Measurements from ENCODE around the gene ZNF593OS. TPM values are rescaled to one million over a fixed set of nuclear protein-coding genes. Genes with fewer than 3 reads are reported as not detected.

Gene ZNF593OS
- total RNA-seq, 1 experiment from 2014 or later, result not detected

GRCh38 chr1:26132128-26132833, 39.4 kb downstream of the ZNF593OS start:
- intact Hi-C loops (cut with micrococcal nuclease), result no loop called here
- ATAC-seq (peak; percentile 74), DNase-seq (ENCODE audit: low read depth, low spot score) (no peak)
- no peak overlapping the region for H3K4me2 ChIP-seq (ENCODE audit: low read length)
- H3K4me3 ChIP-seq (replicated peaks in 1 of 2; ENCODE audit: low read depth in 1 of 2, low read length in 2 of 2), result no peak overlapping the region
- CTCF ChIA-PET, result no interaction called here
- no peak overlapping the region for H3K27ac ChIP-seq (ENCODE audit: low read depth, low read length)
- H3K4me1 ChIP-seq (ENCODE audit: control insufficient read depth in 1 of 2, insufficient read depth in 2 of 2, low read length in 2 of 2), result peaks cover 0 to 5% of the 10 kb centered on the region in 2 experiments; a peak in 1 of 4 replicates
- H3K9me3 ChIP-seq (ENCODE audit: control insufficient read depth in 1 of 2, insufficient read depth in 1 of 2, low read depth in 1 of 2, low read length in 2 of 2), result no peaks in the 10 kb centered on the region
- H3K9ac ChIP-seq (ENCODE audit: low read length), result no peak overlapping the region
- no TSS peak for BruUV-seq (replicated peaks)
- no peaks in the 10 kb centered on the region for H3K79me2 ChIP-seq (ENCODE audit: insufficient read depth, low read length)
- no peaks in the 10 kb centered on the region for H3K36me3 ChIP-seq (ENCODE audit: control insufficient read depth in 1 of 2, insufficient read depth in 2 of 2, low read length in 2 of 2)
- H2AFZ ChIP-seq (ENCODE audit: low read depth, low read length, poor library complexity, severe bottlenecking), result no peak overlapping the region
- H3K9me2 ChIP-seq (ENCODE audit: insufficient read depth), result 0 out of 2 replicates have a peak, but pooled peaks cover 3% of the 10 kb centered on the region
- RAD21 ChIA-PET (ENCODE audit: low non-redundant PET in 1 of 2, low total read pairs in 2 of 2, uncharacterized antibody in 2 of 2, unreplicated experiment in 2 of 2), result no interaction called here
- POLR2A ChIA-PET, result no interaction called here
- TF ChIP-seq TCF7L2 (IDR thresholded peaks at IDR 0.05; ENCODE audit: borderline replicate concordance, extremely low read depth, insufficient read depth, insufficient read length) (no peak), JUND (IDR thresholded peaks at IDR 0.05) (no peak), CEBPB (IDR thresholded peaks at IDR 0.05; ENCODE audit: low read depth) (no peak)
- TF ChIP-seq, protein P1, sequence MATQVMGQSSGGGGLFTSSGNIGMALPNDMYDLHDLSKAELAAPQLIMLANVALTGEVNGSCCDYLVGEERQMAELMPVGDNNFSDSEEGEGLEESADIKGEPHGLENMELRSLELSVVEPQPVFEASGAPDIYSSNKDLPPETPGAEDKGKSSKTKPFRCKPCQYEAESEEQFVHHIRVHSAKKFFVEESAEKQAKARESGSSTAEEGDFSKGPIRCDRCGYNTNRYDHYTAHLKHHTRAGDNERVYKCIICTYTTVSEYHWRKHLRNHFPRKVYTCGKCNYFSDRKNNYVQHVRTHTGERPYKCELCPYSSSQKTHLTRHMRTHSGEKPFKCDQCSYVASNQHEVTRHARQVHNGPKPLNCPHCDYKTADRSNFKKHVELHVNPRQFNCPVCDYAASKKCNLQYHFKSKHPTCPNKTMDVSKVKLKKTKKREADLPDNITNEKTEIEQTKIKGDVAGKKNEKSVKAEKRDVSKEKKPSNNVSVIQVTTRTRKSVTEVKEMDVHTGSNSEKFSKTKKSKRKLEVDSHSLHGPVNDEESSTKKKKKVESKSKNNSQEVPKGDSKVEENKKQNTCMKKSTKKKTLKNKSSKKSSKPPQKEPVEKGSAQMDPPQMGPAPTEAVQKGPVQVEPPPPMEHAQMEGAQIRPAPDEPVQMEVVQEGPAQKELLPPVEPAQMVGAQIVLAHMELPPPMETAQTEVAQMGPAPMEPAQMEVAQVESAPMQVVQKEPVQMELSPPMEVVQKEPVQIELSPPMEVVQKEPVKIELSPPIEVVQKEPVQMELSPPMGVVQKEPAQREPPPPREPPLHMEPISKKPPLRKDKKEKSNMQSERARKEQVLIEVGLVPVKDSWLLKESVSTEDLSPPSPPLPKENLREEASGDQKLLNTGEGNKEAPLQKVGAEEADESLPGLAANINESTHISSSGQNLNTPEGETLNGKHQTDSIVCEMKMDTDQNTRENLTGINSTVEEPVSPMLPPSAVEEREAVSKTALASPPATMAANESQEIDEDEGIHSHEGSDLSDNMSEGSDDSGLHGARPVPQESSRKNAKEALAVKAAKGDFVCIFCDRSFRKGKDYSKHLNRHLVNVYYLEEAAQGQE (IDR thresholded peaks at IDR 0.05; ENCODE audit: low read depth), result no peak
- no peaks in the 10 kb centered on the region for H4K20me1 ChIP-seq (ENCODE audit: insufficient read depth)
- no peaks in the 10 kb centered on the region for H3K27me3 ChIP-seq (ENCODE audit: insufficient read depth, low read length)

DNA sequence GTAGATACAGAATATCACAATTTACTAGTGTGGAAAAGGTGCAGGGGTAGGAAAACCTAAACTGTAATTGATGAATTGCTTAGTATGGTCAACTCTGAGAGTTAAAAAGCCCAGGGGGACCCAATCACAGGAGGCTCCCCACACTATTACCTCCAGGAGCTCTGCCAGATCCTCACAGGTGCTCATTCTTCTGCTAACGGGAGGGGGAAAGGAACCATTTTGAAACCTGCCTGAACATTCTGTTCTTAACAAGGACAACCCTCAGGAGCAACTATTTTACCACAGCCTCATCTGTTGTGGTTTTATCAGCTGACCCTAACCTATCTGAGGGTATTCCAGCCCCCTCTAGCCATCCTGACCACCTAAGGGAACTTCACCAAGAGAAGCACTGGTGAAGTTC, 40.9 kb downstream of the ZNF593OS start:
- Histone ChIP-seq H3K4me2 (ENCODE audit: low read length) (no peak overlapping the region), H3K4me1 (ENCODE audit: control insufficient read depth in 1 of 2, insufficient read depth in 2 of 2, low read length in 2 of 2) (peaks cover 0 to 13% of the 10 kb centered on the region in 2 experiments; a peak in 2 of 4 replicates), H3K36me3 (ENCODE audit: control insufficient read depth in 1 of 2, insufficient read depth in 2 of 2, low read length in 2 of 2) (no peaks in the 10 kb centered on the region), H3K27me3 (ENCODE audit: insufficient read depth, low read length) (no peaks in the 10 kb centered on the region), H2AFZ (ENCODE audit: low read depth, low read length, poor library complexity, severe bottlenecking) (peak overlapping the region; percentile 68), H3K79me2 (ENCODE audit: insufficient read depth, low read length) (no peaks in the 10 kb centered on the region), H3K9me2 (ENCODE audit: insufficient read depth) (0 out of 2 replicates have a peak, but pooled peaks cover 3% of the 10 kb centered on the region), H3K9me3 (ENCODE audit: control insufficient read depth in 1 of 2, insufficient read depth in 1 of 2, low read depth in 1 of 2, low read length in 2 of 2) (no peaks in the 10 kb centered on the region), H3K4me3 (replicated peaks in 1 of 2; ENCODE audit: low read depth in 1 of 2, low read length in 2 of 2) (no peak overlapping the region), H3K9ac (ENCODE audit: low read length) (no peak overlapping the region), H4K20me1 (ENCODE audit: insufficient read depth) (no peaks in the 10 kb centered on the region), H3K27ac (ENCODE audit: low read depth, low read length) (no peak overlapping the region)
- POLR2A ChIA-PET, result no interaction called here
- CTCF ChIA-PET, result no interaction called here
- intact Hi-C loops (cut with micrococcal nuclease), result no loop called here
- RAD21 ChIA-PET (ENCODE audit: low non-redundant PET in 1 of 2, low total read pairs in 2 of 2, uncharacterized antibody in 2 of 2, unreplicated experiment in 2 of 2), result interaction anchor here (0.8 to 1.0 kb wide), 2 partner anchors 26 to 286 kb away, joined by 3 to 4 read pairs; no protein-coding TSS in a partner anchor
- ATAC-seq (no peak), DNase-seq (ENCODE audit: low read depth, low spot score) (no peak)
- no TSS peak for BruUV-seq (replicated peaks)
- TF ChIP-seq JUND (IDR thresholded peaks at IDR 0.05) (no peak), POLR2A (IDR thresholded peaks at IDR 0.05; ENCODE audit: borderline replicate concordance, extremely low read depth, insufficient read depth, insufficient read length) (no peak), SIN3A (IDR thresholded peaks at IDR 0.05; ENCODE audit: low read depth) (no peak), FOSL1 (IDR thresholded peaks at IDR 0.05; ENCODE audit: low read depth) (no peak), MAX (IDR thresholded peaks at IDR 0.05) (no peak), POLR2AphosphoS5 (IDR thresholded peaks at IDR 0.05; ENCODE audit: low read depth, low read length) (no peak), ATF3 (IDR thresholded peaks at IDR 0.05) (no peak), EZH2phosphoT487 (IDR thresholded peaks at IDR 0.05; ENCODE audit: borderline replicate concordance) (no peak)
- TF ChIP-seq, protein P1 (IDR thresholded peaks at IDR 0.05; ENCODE audit: low read depth), result no peak
